SK-N-SH (cell line): ENCODE results near the gene ELMOD1. TPM values are rescaled to one million over a fixed set of nuclear protein-coding genes. Genes with fewer than 3 reads are reported as not detected.

Experiments
- CTCF ChIA-PET: fragments of 300-600, 350-600 bp; formaldehyde crosslinking; extraction: SDS; loops from one replicate; lab custom pipeline; 2021; lab: Yijun Ruan, JAX
- POLR2A ChIA-PET: fragments of 350-600 bp; sonication (Branson Sonifier 250); formaldehyde crosslinking; extraction: SDS; loops from one replicate; lab custom pipeline; 2020; ENCODE audit warnings: antibody characterized with exemption, inconsistent platforms; lab: Yijun Ruan, JAX
- DNase-seq: peaks from one replicate; pipeline ENCODE4 v3.0.0; 2012
- H2AFZ ChIP-seq: fragments of 200-600 bp; sonication (generic); 2 replicates; pipeline ENCODE4 v1.8.1; 2016; ENCODE audit warnings: antibody characterized with exemption, mild to moderate bottlenecking, low read depth
- H3F3A ChIP-seq: fragments of 200-600 bp; sonication (generic); replicated peaks from 2 replicates; pipeline ENCODE3; 2016; ENCODE audit warnings: antibody characterized with exemption, mild to moderate bottlenecking; ENCODE audit not compliant: insufficient read depth
- H3K27ac ChIP-seq, 2 experiments: fragments of 200-500 bp in 1 of 2; fragments of 200-600 bp in 1 of 2; sonication (Bioruptor generic) in 1 of 2; sonication (generic), shearing (Covaris generic) in 1 of 2; 2 replicates each; pipeline versions ENCODE4 v1.5.1 to v1.6.1; 2014 to 2016; ENCODE audit warnings: low read depth in 2 of 2, inconsistent platforms in 1 of 2, low read length in 1 of 2, mild to moderate bottlenecking in 1 of 2, mixed read lengths in 1 of 2
- H3K27me3 ChIP-seq: fragments of 200-600 bp; sonication (generic), shearing (Covaris generic); 2 replicates; pipeline ENCODE4 v1.6.1; 2016; ENCODE audit warnings: mixed run types; ENCODE audit not compliant: insufficient read depth
- H3K36me3 ChIP-seq, 2 experiments: fragments of 200-500 bp in 1 of 2; fragments of 200-600 bp in 1 of 2; sonication (Bioruptor generic) in 1 of 2; sonication (generic) in 1 of 2; replicated peaks in 1 of 2; 2 replicates each; pipeline versions ENCODE3 to v1.5.1; 2014 to 2016; ENCODE audit warnings: low read length in 1 of 2, mild to moderate bottlenecking in 1 of 2; ENCODE audit not compliant: insufficient read depth in 2 of 2, control insufficient read depth in 1 of 2
- H3K4me1 ChIP-seq, 2 experiments: fragments of 200-500 bp in 1 of 2; fragments of 200-600 bp in 1 of 2; sonication (Bioruptor generic) in 1 of 2; sonication (generic), shearing (Covaris generic) in 1 of 2; 2 replicates each; pipeline versions ENCODE4 v1.5.1 to v1.6.1; 2014 to 2016; ENCODE audit warnings: low read depth in 1 of 2, low read length in 1 of 2, mixed run types in 1 of 2; ENCODE audit not compliant: insufficient read depth in 2 of 2, control insufficient read depth in 1 of 2
- H3K4me2 ChIP-seq: fragments of 200-600 bp; sonication (generic), shearing (Covaris generic); 2 replicates; pipeline ENCODE4 v1.6.1; 2017; ENCODE audit warnings: mixed run types
- H3K4me3 ChIP-seq, 2 experiments: fragments of 200-500 bp in 1 of 2; fragments of 200-600 bp in 1 of 2; sonication (Bioruptor generic) in 1 of 2; sonication (generic), shearing (Covaris generic) in 1 of 2; 2 replicates each; pipeline versions ENCODE4 v1.5.1 to v1.8.1; 2014 to 2016; ENCODE audit warnings: low read depth in 2 of 2, inconsistent platforms in 1 of 2, low read length in 1 of 2, mild to moderate bottlenecking in 1 of 2, mixed read lengths in 1 of 2, moderate library complexity in 1 of 2
- H3K79me2 ChIP-seq: fragments of 200-600 bp; sonication (generic); 2 replicates; pipeline ENCODE4 v1.8.1; 2017; ENCODE audit warnings: mild to moderate bottlenecking; ENCODE audit not compliant: insufficient read depth
- H3K9ac ChIP-seq: fragments of 200-600 bp; sonication (generic); 2 replicates; pipeline ENCODE4 v1.6.1; 2017; ENCODE audit warnings: mixed run types
- H3K9me2 ChIP-seq: fragments of 200-600 bp; sonication (generic); 2 replicates; pipeline ENCODE4 v1.6.1; 2017; ENCODE audit warnings: mixed run types
- H3K9me3 ChIP-seq: fragments of 200-600 bp; sonication (generic); 2 replicates; pipeline ENCODE4 v1.6.1; 2017; ENCODE audit warnings: mixed run types, mild to moderate bottlenecking, moderate library complexity
- H4K20me1 ChIP-seq: fragments of 200-600 bp; sonication (generic); 2 replicates; pipeline ENCODE4 v1.6.1; 2017; ENCODE audit warnings: mild to moderate bottlenecking, mixed run types; ENCODE audit not compliant: insufficient read depth
- CHD2 ChIP-seq: fragments of 150-350 bp; IDR thresholded peaks from 2 replicates; pipeline ENCODE4 v1.6.1; 2018; ENCODE audit warnings: low read length; ENCODE audit not compliant: partially characterized antibody
- ELF1 ChIP-seq: IDR thresholded peaks from 2 replicates; pipeline ENCODE4 v1.4.0; 2012
- EP300 ChIP-seq, 2 experiments: IDR thresholded peaks; 2 replicates each; pipeline versions ENCODE4 v1.4.0 to v1.6.1; 2012; ENCODE audit warnings: borderline replicate concordance in 1 of 2, low read depth in 1 of 2, low read length in 1 of 2
- FOSL2 ChIP-seq: IDR thresholded peaks from 2 replicates; pipeline ENCODE4 v1.4.0; 2012; ENCODE audit warnings: low read depth, mild to moderate bottlenecking, moderate library complexity, borderline replicate concordance
- FOXM1 ChIP-seq: IDR thresholded peaks from 2 replicates; pipeline ENCODE4 v1.4.0; 2012; ENCODE audit warnings: low read depth, mild to moderate bottlenecking
- GATA2 ChIP-seq: sonication (generic); formaldehyde crosslinking; IDR thresholded peaks from 2 replicates; pipeline ENCODE4 v1.5.0; 2020; ENCODE audit warnings: mild to moderate bottlenecking, missing genetic modification reagents
- NRF1 ChIP-seq: IDR thresholded peaks from 2 replicates; pipeline ENCODE4 v1.6.1; 2012; ENCODE audit warnings: low read depth, mild to moderate bottlenecking, low read length
- PBX3 ChIP-seq: IDR thresholded peaks from 2 replicates; pipeline ENCODE4; 2012
- POLR2AphosphoS5 ChIP-seq: IDR thresholded peaks from 2 replicates; pipeline ENCODE4 v1.6.1; 2012; ENCODE audit warnings: low read depth, low read length
- RAD21 ChIP-seq: IDR thresholded peaks from 2 replicates; pipeline ENCODE4 v1.6.1; 2012; ENCODE audit warnings: mild to moderate bottlenecking, low read length
- RXRA ChIP-seq: IDR thresholded peaks from 2 replicates; pipeline ENCODE4 v1.4.0; 2012; ENCODE audit warnings: low read depth, mild to moderate bottlenecking, borderline replicate concordance
- TAF1 ChIP-seq: IDR thresholded peaks from 2 replicates; pipeline ENCODE4 v1.6.1; 2012; ENCODE audit warnings: low read depth, mild to moderate bottlenecking, low read length, moderate library complexity, borderline replicate concordance
- TEAD4 ChIP-seq: IDR thresholded peaks from 2 replicates; pipeline ENCODE4 v1.4.0; 2012; ENCODE audit warnings: mild to moderate bottlenecking, borderline replicate concordance; ENCODE audit not compliant: insufficient read depth
- WGBS: methylation state at CpG from one replicate; pipeline ENCODE4 v1.1.6; 2017; ENCODE audit warnings: low lambda C conversion rate; 5-methylcytosine and 5-hydroxymethylcytosine counted together
- polyA plus RNA-seq, 3 experiments: library from polyadenylated mRNA; depleted of rRNA; stranded (reverse); fragments of >200 nt; gene quantifications; 2 replicates each; pipeline ENCODE4 v1.2.3, GENCODE V29; 2012
- TF ChIP-seq, protein P1 (sequence below): IDR thresholded peaks from 2 replicates; pipeline ENCODE4 v1.4.0; 2012; ENCODE audit warnings: low read depth, borderline replicate concordance
- TF ChIP-seq, protein P2 (sequence below): IDR thresholded peaks from 2 replicates; pipeline ENCODE4 v1.6.1; 2012; ENCODE audit warnings: mild to moderate bottlenecking, low read depth, low read length, moderate library complexity
- TF ChIP-seq, protein P3 (sequence below): IDR thresholded peaks from 2 replicates; pipeline ENCODE4 v1.4.0; 2012; ENCODE audit warnings: low read depth, borderline replicate concordance
- TF ChIP-seq, protein P4 (sequence below): IDR thresholded peaks from 2 replicates; pipeline ENCODE4 v1.4.0; 2012; ENCODE audit warnings: low read depth

ELMOD1 gene
- polyA plus RNA-seq, 1 of the 3 experiments (the other 2 are of a cell fraction) = not detected

GRCh38 chr11:107661656-107662055, 70.7 kb downstream of the ELMOD1 start:
- Histone ChIP-seq H3K36me3 (no peaks in the 10 kb centered on the region), H3K4me2 (no peak overlapping the region), H3K27ac (no peak overlapping the region), H2AFZ (no peak overlapping the region), H3K9me2 (no peaks in the 10 kb centered on the region), H3K27me3 (peaks cover 24% of the 10 kb centered on the region; the same call in 1 of the 2 replicates), H3K79me2 (no peaks in the 10 kb centered on the region), H3K9me3 (no peaks in the 10 kb centered on the region), H3F3A (no peaks in the 10 kb centered on the region), H3K9ac (no peak overlapping the region), H3K4me3 (no peak overlapping the region), H4K20me1 (no peaks in the 10 kb centered on the region), H3K4me1 (no peaks in the 10 kb centered on the region; a peak in 1 of 4 replicates)
- 50% methylated on average over 1 of the region's 1 CpG for WGBS
- no peak for DNase-seq
- ChIA-PET POLR2A (no interaction called here), CTCF (no interaction called here)
- TF ChIP-seq NRF1 (no peak), RXRA (no peak), GATA2 (CRISPR knock-in tag) (no peak), CHD2 (no peak), TEAD4 (no peak), POLR2AphosphoS5 (no peak), FOSL2 (no peak), ELF1 (no peak), PBX3 (no peak), RAD21 (no peak), TAF1 (no peak), EP300 (IDR thresholded peaks at IDR 0.05; ENCODE audit: borderline replicate concordance in 1 of 2, low read depth in 1 of 2, low read length in 1 of 2) (no peak), FOXM1 (no peak)
- TF ChIP-seq, protein P1, sequence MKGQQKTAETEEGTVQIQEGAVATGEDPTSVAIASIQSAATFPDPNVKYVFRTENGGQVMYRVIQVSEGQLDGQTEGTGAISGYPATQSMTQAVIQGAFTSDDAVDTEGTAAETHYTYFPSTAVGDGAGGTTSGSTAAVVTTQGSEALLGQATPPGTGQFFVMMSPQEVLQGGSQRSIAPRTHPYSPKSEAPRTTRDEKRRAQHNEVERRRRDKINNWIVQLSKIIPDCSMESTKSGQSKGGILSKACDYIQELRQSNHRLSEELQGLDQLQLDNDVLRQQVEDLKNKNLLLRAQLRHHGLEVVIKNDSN = no peak
- TF ChIP-seq, protein P2, sequence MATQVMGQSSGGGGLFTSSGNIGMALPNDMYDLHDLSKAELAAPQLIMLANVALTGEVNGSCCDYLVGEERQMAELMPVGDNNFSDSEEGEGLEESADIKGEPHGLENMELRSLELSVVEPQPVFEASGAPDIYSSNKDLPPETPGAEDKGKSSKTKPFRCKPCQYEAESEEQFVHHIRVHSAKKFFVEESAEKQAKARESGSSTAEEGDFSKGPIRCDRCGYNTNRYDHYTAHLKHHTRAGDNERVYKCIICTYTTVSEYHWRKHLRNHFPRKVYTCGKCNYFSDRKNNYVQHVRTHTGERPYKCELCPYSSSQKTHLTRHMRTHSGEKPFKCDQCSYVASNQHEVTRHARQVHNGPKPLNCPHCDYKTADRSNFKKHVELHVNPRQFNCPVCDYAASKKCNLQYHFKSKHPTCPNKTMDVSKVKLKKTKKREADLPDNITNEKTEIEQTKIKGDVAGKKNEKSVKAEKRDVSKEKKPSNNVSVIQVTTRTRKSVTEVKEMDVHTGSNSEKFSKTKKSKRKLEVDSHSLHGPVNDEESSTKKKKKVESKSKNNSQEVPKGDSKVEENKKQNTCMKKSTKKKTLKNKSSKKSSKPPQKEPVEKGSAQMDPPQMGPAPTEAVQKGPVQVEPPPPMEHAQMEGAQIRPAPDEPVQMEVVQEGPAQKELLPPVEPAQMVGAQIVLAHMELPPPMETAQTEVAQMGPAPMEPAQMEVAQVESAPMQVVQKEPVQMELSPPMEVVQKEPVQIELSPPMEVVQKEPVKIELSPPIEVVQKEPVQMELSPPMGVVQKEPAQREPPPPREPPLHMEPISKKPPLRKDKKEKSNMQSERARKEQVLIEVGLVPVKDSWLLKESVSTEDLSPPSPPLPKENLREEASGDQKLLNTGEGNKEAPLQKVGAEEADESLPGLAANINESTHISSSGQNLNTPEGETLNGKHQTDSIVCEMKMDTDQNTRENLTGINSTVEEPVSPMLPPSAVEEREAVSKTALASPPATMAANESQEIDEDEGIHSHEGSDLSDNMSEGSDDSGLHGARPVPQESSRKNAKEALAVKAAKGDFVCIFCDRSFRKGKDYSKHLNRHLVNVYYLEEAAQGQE = no peak
- TF ChIP-seq, protein P3, sequence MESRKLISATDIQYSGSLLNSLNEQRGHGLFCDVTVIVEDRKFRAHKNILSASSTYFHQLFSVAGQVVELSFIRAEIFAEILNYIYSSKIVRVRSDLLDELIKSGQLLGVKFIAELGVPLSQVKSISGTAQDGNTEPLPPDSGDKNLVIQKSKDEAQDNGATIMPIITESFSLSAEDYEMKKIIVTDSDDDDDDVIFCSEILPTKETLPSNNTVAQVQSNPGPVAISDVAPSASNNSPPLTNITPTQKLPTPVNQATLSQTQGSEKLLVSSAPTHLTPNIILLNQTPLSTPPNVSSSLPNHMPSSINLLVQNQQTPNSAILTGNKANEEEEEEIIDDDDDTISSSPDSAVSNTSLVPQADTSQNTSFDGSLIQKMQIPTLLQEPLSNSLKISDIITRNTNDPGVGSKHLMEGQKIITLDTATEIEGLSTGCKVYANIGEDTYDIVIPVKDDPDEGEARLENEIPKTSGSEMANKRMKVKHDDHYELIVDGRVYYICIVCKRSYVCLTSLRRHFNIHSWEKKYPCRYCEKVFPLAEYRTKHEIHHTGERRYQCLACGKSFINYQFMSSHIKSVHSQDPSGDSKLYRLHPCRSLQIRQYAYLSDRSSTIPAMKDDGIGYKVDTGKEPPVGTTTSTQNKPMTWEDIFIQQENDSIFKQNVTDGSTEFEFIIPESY = no peak
- TF ChIP-seq, protein P4, sequence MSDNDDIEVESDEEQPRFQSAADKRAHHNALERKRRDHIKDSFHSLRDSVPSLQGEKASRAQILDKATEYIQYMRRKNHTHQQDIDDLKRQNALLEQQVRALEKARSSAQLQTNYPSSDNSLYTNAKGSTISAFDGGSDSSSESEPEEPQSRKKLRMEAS = no peak
